Vagina (tissue), 2 donors: ENCODE measurements around the gene DHX29. TPM values are rescaled to one million over a fixed set of nuclear protein-coding genes. Genes with fewer than 3 reads are reported as not detected.

Source experiments
- DNase-seq, 2 donors: peaks; one replicate each; pipeline ENCODE4 v3.0.0-alpha.2; 2017; ENCODE audit errors: extremely low spot score in 2 of 2
- H3K27ac ChIP-seq: fragments of 200-600 bp; sonication (generic); one replicate; pipeline ENCODE4 v1.5.1; 2019
- H3K27me3 ChIP-seq: fragments of 200-600 bp; sonication (generic); one replicate; pipeline ENCODE4 v1.5.1; 2019
- H3K36me3 ChIP-seq, 2 donors: fragments of 200-600 bp; sonication (generic); one replicate each; pipeline ENCODE4 v1.5.1; 2017 to 2019
- H3K4me1 ChIP-seq: fragments of 200-600 bp; sonication (generic); one replicate; pipeline ENCODE4 v1.5.1; 2019
- H3K4me3 ChIP-seq, 2 donors: fragments of 200-600 bp; sonication (generic); 1 replicate in 1 of 2; 2 replicates in 1 of 2; pipeline ENCODE4 v1.5.1; 2016 to 2019
- H3K9me3 ChIP-seq: fragments of 200-600 bp; sonication (generic); one replicate; pipeline ENCODE4 v1.5.1; 2019
- CTCF ChIP-seq, 3 experiments: fragments of 450-650 bp in 2 of 3; fragments of 200-600 bp in 1 of 3; sonication (generic) in 1 of 3; IDR thresholded peaks; one replicate each; pipeline ENCODE4 v1.5.1; 2017 to 2019; ENCODE audit warnings: antibody characterized with exemption in 3 of 3, mild to moderate bottlenecking in 2 of 3, moderate library complexity in 2 of 3
- POLR2A ChIP-seq, 2 donors: fragments of 450-650 bp; IDR thresholded peaks; one replicate each; pipeline ENCODE4 v1.6.1; 2017; ENCODE audit warnings: antibody characterized with exemption in 2 of 2, mild to moderate bottlenecking in 2 of 2, moderate library complexity in 2 of 2
- POLR2AphosphoS5 ChIP-seq, 2 donors: sonication (generic); formaldehyde crosslinking; IDR thresholded peaks; one replicate each; pipeline ENCODE4 v1.9.0; 2017; ENCODE audit warnings: antibody characterized with exemption in 2 of 2, mild to moderate bottlenecking in 2 of 2, low read depth in 1 of 2; ENCODE audit not compliant: insufficient read depth in 1 of 2
- intact Hi-C: fragments of 100-400 bp; cut with DNase I; formaldehyde crosslinking; loops from one replicate; pipeline ENCODE4 v1.15.1; 2023
- total RNA-seq: library from RNA; depleted of rRNA; stranded (reverse); fragments of >200 nt; gene quantifications from one replicate; pipeline ENCODE4 v1.2.3, GENCODE V29; 2016

DHX29 gene
- total RNA-seq, 1 donor from 2014 or later, result 19.2 TPM

- no peak overlapping the region for H3K27ac ChIP-seq
These were observed 12.6 kb downstream of the DHX29 start for GRCh38 chr5:55294935-55295334.

GRCh38 chr5:55290991-55291390 is 16.5 kb downstream of the DHX29 start:
- Histone ChIP-seq H3K27ac (no peak overlapping the region), H3K9me3 (no peaks in the 10 kb centered on the region), H3K4me3 (no peak overlapping the region), H3K4me1 (no peaks in the 10 kb centered on the region), H3K36me3 (peaks cover 7 to 80% of the 10 kb centered on the region in 2 donors), H3K27me3 (no peaks in the 10 kb centered on the region)
- TF ChIP-seq CTCF (IDR thresholded peaks at IDR 0.05), result no peak
- TF ChIP-seq POLR2A (IDR thresholded peaks at IDR 0.05), result no peak
- TF ChIP-seq POLR2AphosphoS5 (IDR thresholded peaks at IDR 0.05; ENCODE audit: insufficient read depth in 1 of 2, low read depth in 1 of 2), result no peak
- DNase-seq, result no peak
- intact Hi-C loops, result no loop called here

More at GRCh38 chr5:55294935-55295334, 12.6 kb downstream of the DHX29 start:
- Histone ChIP-seq H3K9me3 (no peaks in the 10 kb centered on the region), H3K4me1 (no peaks in the 10 kb centered on the region), H3K4me3 (no peak overlapping the region), H3K27me3 (no peaks in the 10 kb centered on the region), H3K36me3 (peaks cover 0 to 51% of the 10 kb centered on the region in 2 donors)
- DNase-seq, result no peak
- TF ChIP-seq POLR2A (IDR thresholded peaks at IDR 0.05) (no peak), POLR2AphosphoS5 (IDR thresholded peaks at IDR 0.05; ENCODE audit: insufficient read depth in 1 of 2, low read depth in 1 of 2) (no peak), CTCF (IDR thresholded peaks at IDR 0.05) (no peak)
- intact Hi-C loops, result loop anchor here (1.0 kb wide), 1 partner anchor 23 kb away; no protein-coding TSS in a partner anchor

GRCh38 chr5:55289808-55290207 is 17.7 kb downstream of the DHX29 start:
- no peak for DNase-seq
- H3K9me3 ChIP-seq, result no peaks in the 10 kb centered on the region
- TF ChIP-seq POLR2A (IDR thresholded peaks at IDR 0.05), result no peak
- no peak for TF ChIP-seq CTCF (IDR thresholded peaks at IDR 0.05)
- TF ChIP-seq POLR2AphosphoS5 (IDR thresholded peaks at IDR 0.05; ENCODE audit: insufficient read depth in 1 of 2, low read depth in 1 of 2), result no peak
- peaks cover 7 to 82% of the 10 kb centered on the region in 2 donors for H3K36me3 ChIP-seq
- H3K27me3 ChIP-seq, result no peaks in the 10 kb centered on the region
- H3K4me3 ChIP-seq, result no peak overlapping the region
- no peak overlapping the region for H3K27ac ChIP-seq
- H3K4me1 ChIP-seq, result no peaks in the 10 kb centered on the region
- intact Hi-C loops, result no loop called here

- no peaks in the 10 kb centered on the region for H3K4me1 ChIP-seq
- no peak overlapping the region for H3K4me3 ChIP-seq
- H3K36me3 ChIP-seq, result peaks cover 7 to 76% of the 10 kb centered on the region in 2 donors
- no peak overlapping the region for H3K27ac ChIP-seq
- intact Hi-C loops, result no loop called here
- H3K27me3 ChIP-seq, result no peaks in the 10 kb centered on the region
- no peak for DNase-seq
- no peaks in the 10 kb centered on the region for H3K9me3 ChIP-seq
- no peak for TF ChIP-seq CTCF (IDR thresholded peaks at IDR 0.05)
- TF ChIP-seq POLR2AphosphoS5 (IDR thresholded peaks at IDR 0.05; ENCODE audit: insufficient read depth in 1 of 2, low read depth in 1 of 2), result no peak
- no peak for TF ChIP-seq POLR2A (IDR thresholded peaks at IDR 0.05)
These were observed 21.0 kb downstream of the DHX29 start for GRCh38 chr5:55286411-55286933.

GRCh38 chr5:55278778-55279177 is 28.7 kb downstream of the DHX29 start:
- no peak for DNase-seq
- Histone ChIP-seq H3K4me3 (no peak overlapping the region), H3K27ac (no peak overlapping the region), H3K4me1 (no peaks in the 10 kb centered on the region), H3K36me3 (peaks cover 0 to 79% of the 10 kb centered on the region in 2 donors), H3K9me3 (no peaks in the 10 kb centered on the region), H3K27me3 (no peaks in the 10 kb centered on the region)
- intact Hi-C loops, result no loop called here
- TF ChIP-seq POLR2A (IDR thresholded peaks at IDR 0.05) (no peak), POLR2AphosphoS5 (IDR thresholded peaks at IDR 0.05; ENCODE audit: insufficient read depth in 1 of 2, low read depth in 1 of 2) (no peak), CTCF (IDR thresholded peaks at IDR 0.05) (no peak)
